Gastrocnemius medialis (tissue), 4 donors: ENCODE measurements around the gene TNFAIP3.

Source experiments
- CTCF ChIP-seq, 5 experiments: fragments of 450-650 bp in 3 of 5; fragments of 200-600 bp in 2 of 5; sonication (generic) in 2 of 5; IDR thresholded peaks in 4 of 5; conservative IDR thresholded peaks in 1 of 5; 1 replicate in 4 of 5; 2 replicates in 1 of 5; pipeline ENCODE4 v1.5.1; 2016 to 2019; ENCODE audit warnings: antibody characterized with exemption in 5 of 5, mild to moderate bottlenecking in 3 of 5, moderate library complexity in 3 of 5
- POLR2A ChIP-seq, 2 donors: fragments of 450-650 bp; IDR thresholded peaks; one replicate each; pipeline ENCODE4 v1.6.1; 2017; ENCODE audit warnings: antibody characterized with exemption in 2 of 2, mild to moderate bottlenecking in 2 of 2, moderate library complexity in 2 of 2

GRCh38 chr6:137846274-137846673 lies 20.8 kb upstream of the TNFAIP3 start:
- TF ChIP-seq CTCF (IDR thresholded peaks at IDR 0.05 in 4 of 5, conservative IDR thresholded peaks at IDR 0.05 in 1 of 5): no peak
- TF ChIP-seq POLR2A (IDR thresholded peaks at IDR 0.05): no peak
